Nephron progenitor cell (in vitro differentiated cells): Measurements from ENCODE around the gene KRIT1.

ENCODE experiments used
- DNase-seq: peaks from one replicate; pipeline ENCODE4 v3.0.0; 2021
- H3K27ac Mint-ChIP-seq: 2 replicates; pipeline ENCODE4 v1.8.0; 2021; ENCODE audit warnings: mild to moderate bottlenecking, moderate library complexity, mixed read lengths
- H3K27me3 Mint-ChIP-seq: 2 replicates; pipeline ENCODE4 v1.8.0; 2021; ENCODE audit warnings: mild to moderate bottlenecking, low read depth, mixed read lengths; ENCODE audit not compliant: poor library complexity
- H3K36me3 Mint-ChIP-seq: 2 replicates; pipeline ENCODE4 v1.8.0; 2021; ENCODE audit warnings: low read depth, mixed read lengths
- H3K4me1 Mint-ChIP-seq: 2 replicates; pipeline ENCODE4 v1.8.0; 2021; ENCODE audit warnings: mixed read lengths
- H3K4me3 Mint-ChIP-seq: 2 replicates; pipeline ENCODE4 v1.8.0; 2021; ENCODE audit warnings: mild to moderate bottlenecking, moderate library complexity, mixed read lengths
- H3K9me3 Mint-ChIP-seq: 2 replicates; pipeline ENCODE4 v1.8.0; 2021; ENCODE audit warnings: mild to moderate bottlenecking, moderate library complexity, mixed read lengths
- CTCF ChIP-seq: fragments of 200-600 bp; sonication (generic); IDR thresholded peaks from 2 replicates; pipeline ENCODE4 v1.5.0; 2021; ENCODE audit warnings: antibody characterized with exemption

The KRIT1 gene

GRCh38 chr7:92245487-92246359 lies at the start of gene KRIT1, which contains the start of gene ANKIB1:
Gene KRIT1, minus strand, starts transcription at chr7:92245914. Its CDS starts 3,779 bp downstream, at chr7:92242135.
Gene ANKIB1, plus strand, starts transcription at chr7:92245974. Its CDS starts 49,005 bp downstream, at chr7:92294979.
- H3K9me3 Mint-ChIP-seq, result no peaks in the 10 kb centered on the region
- peak within 1 kb of the TSS; percentile 98 for H3K4me3 Mint-ChIP-seq
- peaks cover 41% of the 10 kb centered on the region for H3K4me1 Mint-ChIP-seq
- TF ChIP-seq CTCF, result peak; percentile 12
- H3K36me3 Mint-ChIP-seq, result peaks cover 5% of the 10 kb centered on the region
- peak within 1 kb of the TSS; percentile 100 for H3K27ac Mint-ChIP-seq
- peak; percentile 90 for DNase-seq
- H3K27me3 Mint-ChIP-seq, result no peaks in the 10 kb centered on the region

- Mint-ChIP-seq H3K4me1 (peaks cover 8% of the 10 kb centered on the region), H3K27ac (no peak overlapping the region), H3K9me3 (no peaks in the 10 kb centered on the region), H3K4me3 (no peak overlapping the region), H3K27me3 (no peaks in the 10 kb centered on the region), H3K36me3 (peaks cover 19% of the 10 kb centered on the region)
- no peak for TF ChIP-seq CTCF
- no peak for DNase-seq
Observed at GRCh38 chr7:92295391-92295790, 49.7 kb upstream of the KRIT1 start.

GRCh38 chr7:92293896-92294590 lies 48.3 kb upstream of the KRIT1 start:
- no peak overlapping the region for H3K27ac Mint-ChIP-seq
- no peak for DNase-seq
- peaks cover 8% of the 10 kb centered on the region for H3K4me1 Mint-ChIP-seq

GRCh38 chr7:92292981-92293380 lies 47.3 kb upstream of the KRIT1 start:
- DNase-seq, result no peak
- no peak for TF ChIP-seq CTCF
- Mint-ChIP-seq H3K27me3 (no peaks in the 10 kb centered on the region), H3K36me3 (peaks cover 18% of the 10 kb centered on the region), H3K4me3 (no peak overlapping the region), H3K27ac (no peak overlapping the region), H3K4me1 (peaks cover 8% of the 10 kb centered on the region), H3K9me3 (peaks cover 5% of the 10 kb centered on the region)

More at GRCh38 chr7:92293896-92294590, 48.3 kb upstream of the KRIT1 start:
- H3K27me3 Mint-ChIP-seq, result no peaks in the 10 kb centered on the region
- H3K4me3 Mint-ChIP-seq, result no peak overlapping the region
- no peak for TF ChIP-seq CTCF
- H3K36me3 Mint-ChIP-seq, result peaks cover 16% of the 10 kb centered on the region
- H3K9me3 Mint-ChIP-seq, result no peaks in the 10 kb centered on the region

GRCh38 chr7:92289321-92289720 lies 43.6 kb upstream of the KRIT1 start:
- H3K27me3 Mint-ChIP-seq, result no peaks in the 10 kb centered on the region
- no peaks in the 10 kb centered on the region for H3K4me1 Mint-ChIP-seq
- H3K36me3 Mint-ChIP-seq, result peaks cover 13% of the 10 kb centered on the region
- no peak for DNase-seq
- H3K9me3 Mint-ChIP-seq, result peaks cover 10% of the 10 kb centered on the region
- H3K27ac Mint-ChIP-seq, result no peak overlapping the region
- no peak overlapping the region for H3K4me3 Mint-ChIP-seq
- TF ChIP-seq CTCF, result no peak
